K562 (cell line): ENCODE measurements around the gene ACTL8. TPM values are rescaled to one million over a fixed set of nuclear protein-coding genes. Genes with fewer than 3 reads are reported as not detected.

ENCODE experiments used
- ATF1 ChIP-seq, 2 experiments: fragments of 450-650 bp in 1 of 2; IDR thresholded peaks; 2 replicates each; pipeline ENCODE4 v1.6.1; 2016; ENCODE audit warnings: missing compliant biosample characterization in 1 of 2, missing genetic modification characterization in 1 of 2
- CAMTA2 ChIP-seq: fragments of 250-450 bp; sonication (Bioruptor Pico); conservative IDR thresholded peaks from 2 replicates; pipeline ENCODE4 v1.5.1; 2022
- CREB1 ChIP-seq, 2 experiments: sonication (generic) in 1 of 2; formaldehyde crosslinking in 1 of 2; IDR thresholded peaks; 2 replicates each; pipeline versions ENCODE4 v1.6.1 to v1.8.0; 2012 to 2022; ENCODE audit warnings: inconsistent platforms in 1 of 2, mild to moderate bottlenecking in 1 of 2, missing genetic modification reagents in 1 of 2, moderate library complexity in 1 of 2
- CTCFL ChIP-seq: IDR thresholded peaks from 2 replicates; pipeline ENCODE4 v1.6.1; 2011; ENCODE audit warnings: borderline replicate concordance, low read depth, mild to moderate bottlenecking, moderate library complexity, low read length; ENCODE audit not compliant: insufficient read depth, poor library complexity, severe bottlenecking
- CXXC5 ChIP-seq: fragments of 250-450 bp; sonication (Bioruptor Pico); IDR thresholded peaks from 2 replicates; pipeline ENCODE4 v1.8.0; 2022; ENCODE audit warnings: inconsistent platforms, mild to moderate bottlenecking, moderate library complexity
- E4F1 ChIP-seq: fragments of 250-450 bp; sonication (Bioruptor Pico); IDR thresholded peaks from 2 replicates; pipeline ENCODE4 v1.5.0; 2021; ENCODE audit warnings: mild to moderate bottlenecking, borderline replicate concordance
- FOXA3 ChIP-seq, 2 experiments: fragments of 450-650 bp in 1 of 2; sonication (generic) in 1 of 2; formaldehyde crosslinking; IDR thresholded peaks in 1 of 2; conservative IDR thresholded peaks in 1 of 2; 2 replicates each; pipeline versions ENCODE4 v1.4.0 to v1.8.0; 2020 to 2022; ENCODE audit warnings: mild to moderate bottlenecking in 2 of 2, missing genetic modification reagents in 1 of 2
- IRF1 ChIP-seq: sonication (generic); formaldehyde crosslinking; IDR thresholded peaks from 2 replicates; pipeline ENCODE4 v1.8.0; 2022; ENCODE audit warnings: missing genetic modification reagents, mild to moderate bottlenecking, borderline replicate concordance
- KHSRP ChIP-seq: fragments of 450-650 bp; IDR thresholded peaks from 2 replicates; pipeline ENCODE4 v1.6.1; 2017
- NRF1 ChIP-seq, 2 experiments: fragments of 450-650 bp; IDR thresholded peaks in 1 of 2; conservative IDR thresholded peaks in 1 of 2; 2 replicates each; pipeline ENCODE4 v1.6.1; 2014; ENCODE audit warnings: mild to moderate bottlenecking in 2 of 2
- OTX1 ChIP-seq: fragments of 450-650 bp; formaldehyde crosslinking; IDR thresholded peaks from 2 replicates; pipeline ENCODE4 v1.4.0; 2022; ENCODE audit warnings: mild to moderate bottlenecking
- SIX5 ChIP-seq, 2 experiments: IDR thresholded peaks; 2 replicates each; pipeline ENCODE4 v1.6.1; 2011; ENCODE audit warnings: low read length in 2 of 2, borderline replicate concordance in 1 of 2, low read depth in 1 of 2, mild to moderate bottlenecking in 1 of 2, moderate library complexity in 1 of 2; ENCODE audit not compliant: insufficient read depth in 1 of 2
- TARDBP ChIP-seq: fragments of 450-650 bp; IDR thresholded peaks from 2 replicates; pipeline ENCODE4 v1.6.1; 2016
- TCF7L2 ChIP-seq: fragments of 150-350 bp; IDR thresholded peaks from 2 replicates; pipeline ENCODE4 v1.6.1; 2016; ENCODE audit warnings: low read depth, mild to moderate bottlenecking, low read length, moderate library complexity
- TFAP4 ChIP-seq: sonication (generic); formaldehyde crosslinking; IDR thresholded peaks from 2 replicates; pipeline ENCODE4 v1.8.0; 2022; ENCODE audit warnings: missing genetic modification reagents, mild to moderate bottlenecking, moderate library complexity, borderline replicate concordance
- ZBTB43 ChIP-seq: sonication (generic); formaldehyde crosslinking; IDR thresholded peaks from 2 replicates; pipeline ENCODE4 v1.8.0; 2023; ENCODE audit warnings: mild to moderate bottlenecking, missing genetic modification reagents
- ZBTB5 ChIP-seq: fragments of 450-650 bp; IDR thresholded peaks from 2 replicates; pipeline ENCODE4 v1.6.1; 2017; ENCODE audit warnings: antibody characterized with exemption
- ZNF121 ChIP-seq: sonication (generic); formaldehyde crosslinking; conservative IDR thresholded peaks from 2 replicates; pipeline ENCODE4 v1.8.0; 2022; ENCODE audit warnings: missing genetic modification reagents
- polyA plus RNA-seq, 8 experiments: library from polyadenylated mRNA; depleted of rRNA in 4 of 8; stranded (reverse) in 5 of 8; unstranded in 3 of 8; fragments of >200 nt; fragmentation: Nextera tagmentation in 2 of 8; fragmentation: Illumina TruSeq in 1 of 8; extraction: Ambion mirVana in 2 of 8; extraction: Trizol in 1 of 8; gene quantifications; 2 replicates each; pipeline versions ENCODE4 v1.2.1 to v1.2.3, GENCODE V29; 2011 to 2014; ENCODE audit warnings: inconsistent platforms in 1 of 8, missing spikeins in 1 of 8
- total RNA-seq, 7 experiments: library from RNA; depleted of rRNA in 6 of 7; stranded (reverse); fragments of >200 nt in 6 of 7; fragmentation: Illumina TruSeq in 2 of 7; extraction: Trizol in 2 of 7; gene quantifications; 2 replicates each; pipeline versions ENCODE4 v1.2.1 to v1.2.3, GENCODE V29; 2011 to 2021; ENCODE audit warnings: low replicate concordance in 1 of 7

ACTL8 gene
- total and polyA plus RNA-seq, 9 of the 15 experiments (the other 6 are each of a cell fraction or from before 2014, with no cell fraction given): 0.30 to 3.3 (median 1.6) TPM

- TF ChIP-seq TCF7L2: no peak
- no peak for TF ChIP-seq TARDBP
- no peak for TF ChIP-seq IRF1
- peak; percentile 27; the same call in 1 of the 2 replicates for TF ChIP-seq CXXC5 (CRISPR knock-in tag)
- no peak for TF ChIP-seq ATF1 (CRISPR knock-in tag; IDR thresholded peaks at IDR 0.05)
- TF ChIP-seq ATF1 (tag; IDR thresholded peaks at IDR 0.05): no peak
- TF ChIP-seq SIX5 (IDR thresholded peaks at IDR 0.05; ENCODE audit: borderline replicate concordance in 1 of 2, insufficient read depth in 1 of 2, low read depth in 1 of 2, low read length in 2 of 2): no peak
- peak in 1 of 2 experiments; percentile 54; a peak in 1 of 4 replicates for TF ChIP-seq FOXA3 (CRISPR knock-in tag; conservative IDR thresholded peaks at IDR 0.05 in 1 of 2, IDR thresholded peaks at IDR 0.05 in 1 of 2)
- TF ChIP-seq ZBTB43 (CRISPR knock-in tag): no peak
- no peak for TF ChIP-seq CAMTA2 (CRISPR knock-in tag)
- TF ChIP-seq ZBTB5: no peak
- TF ChIP-seq CREB1 (IDR thresholded peaks at IDR 0.05): no peak
- TF ChIP-seq CREB1 (CRISPR knock-in tag; IDR thresholded peaks at IDR 0.05): no peak
- TF ChIP-seq NRF1 (conservative IDR thresholded peaks at IDR 0.05 in 1 of 2, IDR thresholded peaks at IDR 0.05 in 1 of 2): no peak
- TF ChIP-seq E4F1 (CRISPR knock-in tag): no peak
- no peak for TF ChIP-seq CTCFL
- no peak for TF ChIP-seq ZNF121
- no peak for TF ChIP-seq OTX1 (CRISPR knock-in tag)
- peak; percentile 53; the same call in 1 of the 2 replicates for TF ChIP-seq TFAP4
- no peak for TF ChIP-seq KHSRP
Observed at GRCh38 chr1:17759114-17759513, 4.0 kb downstream of the ACTL8 start (continued).
